Parathyroid adenoma (tissue), 2 donors: ENCODE data around the gene PSEN1.

Experiments used
- H2AFZ ChIP-seq: fragments of 300-600 bp; sonication (generic); one replicate; pipeline ENCODE4 v1.7.0; 2017; ENCODE audit warnings: antibody characterized with exemption, mild to moderate bottlenecking
- H3K27ac ChIP-seq: fragments of 300-600 bp; sonication (generic); one replicate; pipeline ENCODE4 v1.7.0; 2017
- H3K27me3 ChIP-seq: fragments of 300-600 bp; sonication (generic); one replicate; pipeline ENCODE4 v1.7.0; 2017; ENCODE audit warnings: low read length; ENCODE audit not compliant: control insufficient read depth, insufficient read depth
- H3K36me3 ChIP-seq: fragments of 300-600 bp; sonication (generic); one replicate; pipeline ENCODE4 v1.7.0; 2017; ENCODE audit warnings: low read length; ENCODE audit not compliant: control insufficient read depth, insufficient read depth
- H3K4me1 ChIP-seq: fragments of 300-600 bp; sonication (generic); one replicate; pipeline ENCODE4 v1.7.0; 2017; ENCODE audit warnings: control low read depth
- H3K4me2 ChIP-seq: fragments of 300-600 bp; sonication (generic); one replicate; pipeline ENCODE4 v1.7.0; 2017; ENCODE audit warnings: low read length
- H3K4me3 ChIP-seq: fragments of 300-600 bp; sonication (generic); one replicate; pipeline ENCODE4 v1.7.0; 2017; ENCODE audit warnings: low read depth, low read length
- H3K79me2 ChIP-seq: fragments of 300-600 bp; sonication (generic); one replicate; pipeline ENCODE4 v1.7.0; 2017; ENCODE audit warnings: control low read depth
- H3K9ac ChIP-seq: fragments of 300-600 bp; sonication (generic); one replicate; pipeline ENCODE4 v1.7.0; 2017; ENCODE audit warnings: mild to moderate bottlenecking
- H3K9me3 ChIP-seq: fragments of 300-600 bp; sonication (generic); one replicate; pipeline ENCODE4 v1.7.0; 2017; ENCODE audit warnings: low read length; ENCODE audit not compliant: control insufficient read depth
- CTCF ChIP-seq: fragments of 300-600 bp; sonication (generic); IDR thresholded peaks from one replicate; pipeline ENCODE4 v1.7.0; 2017; ENCODE audit warnings: antibody characterized with exemption, mild to moderate bottlenecking
- donor health status: primary hyperparathyroidism.

PSEN1 gene

GRCh38 chr14:73258076-73258475 is 121.8 kb downstream of the PSEN1 start:
- Histone ChIP-seq H3K9me3 (no peaks in the 10 kb centered on the region), H3K27ac (no peak overlapping the region), H2AFZ (no peak overlapping the region), H3K4me2 (no peak overlapping the region), H3K27me3 (no peaks in the 10 kb centered on the region), H3K79me2 (no peaks in the 10 kb centered on the region), H3K4me3 (no peak overlapping the region), H3K9ac (no peak overlapping the region), H3K4me1 (no peaks in the 10 kb centered on the region), H3K36me3 (no peaks in the 10 kb centered on the region)
- TF ChIP-seq CTCF, result no peak

GRCh38 chr14:73258845-73259611 is 122.7 kb downstream of the PSEN1 start:
- H3K4me1 ChIP-seq, result no peaks in the 10 kb centered on the region
- H3K4me3 ChIP-seq, result no peak overlapping the region
- H3K9me3 ChIP-seq, result no peaks in the 10 kb centered on the region
- H3K9ac ChIP-seq, result no peak overlapping the region
- no peaks in the 10 kb centered on the region for H3K36me3 ChIP-seq
- no peaks in the 10 kb centered on the region for H3K79me2 ChIP-seq
- no peak overlapping the region for H3K4me2 ChIP-seq
- TF ChIP-seq CTCF, result no peak
- H2AFZ ChIP-seq, result no peak overlapping the region
- no peak overlapping the region for H3K27ac ChIP-seq
- no peaks in the 10 kb centered on the region for H3K27me3 ChIP-seq

- TF ChIP-seq CTCF, result no peak
- no peaks in the 10 kb centered on the region for H3K79me2 ChIP-seq
- no peaks in the 10 kb centered on the region for H3K27me3 ChIP-seq
- no peak overlapping the region for H3K9ac ChIP-seq
- no peak overlapping the region for H3K4me3 ChIP-seq
- H3K4me1 ChIP-seq, result no peaks in the 10 kb centered on the region
- no peaks in the 10 kb centered on the region for H3K9me3 ChIP-seq
- no peaks in the 10 kb centered on the region for H3K36me3 ChIP-seq
- no peak overlapping the region for H3K27ac ChIP-seq
- H2AFZ ChIP-seq, result no peak overlapping the region
- no peak overlapping the region for H3K4me2 ChIP-seq
Measured at GRCh38 chr14:73259837-73260236, 123.5 kb downstream of the PSEN1 start.

- Histone ChIP-seq H3K79me2 (no peaks in the 10 kb centered on the region), H3K9me3 (no peaks in the 10 kb centered on the region), H3K4me3 (no peak overlapping the region), H3K4me1 (no peaks in the 10 kb centered on the region), H2AFZ (no peak overlapping the region), H3K9ac (no peak overlapping the region), H3K27ac (no peak overlapping the region), H3K27me3 (no peaks in the 10 kb centered on the region), H3K4me2 (no peak overlapping the region), H3K36me3 (no peaks in the 10 kb centered on the region)
- no peak for TF ChIP-seq CTCF
Measured at GRCh38 chr14:73260574-73260973, 124.3 kb downstream of the PSEN1 start.

- TF ChIP-seq CTCF, result no peak
- Histone ChIP-seq H3K4me1 (no peaks in the 10 kb centered on the region), H3K79me2 (no peaks in the 10 kb centered on the region), H3K36me3 (no peaks in the 10 kb centered on the region), H3K4me2 (no peak overlapping the region), H2AFZ (no peak overlapping the region), H3K4me3 (no peak overlapping the region), H3K9me3 (no peaks in the 10 kb centered on the region), H3K27ac (no peak overlapping the region), H3K9ac (no peak overlapping the region), H3K27me3 (no peaks in the 10 kb centered on the region)
Measured at GRCh38 chr14:73261075-73261474, 124.8 kb downstream of the PSEN1 start.
